HG03039 (cell line): Measurements from ENCODE around the gene CC2D2A.

Source experiments
- ATAC-seq: cut with Tn5 transposase; IDR thresholded peaks from one replicate; pipeline ENCODE4 v1.9.1; 2021; ENCODE audit warnings: mild to moderate bottlenecking, moderate library complexity; ENCODE audit not compliant: unreplicated experiment

Gene CC2D2A

GRCh38 chr4:15459706-15460105 lies 10.0 kb upstream of the CC2D2A start:
- ATAC-seq = no peak

GRCh38 chr4:15466596-15466995 lies 3.1 kb upstream of the CC2D2A start:
- ATAC-seq = no peak

GRCh38 chr4:15470128-15470475 lies 420 bp downstream of the CC2D2A start:
- ATAC-seq = no peak

DNA sequence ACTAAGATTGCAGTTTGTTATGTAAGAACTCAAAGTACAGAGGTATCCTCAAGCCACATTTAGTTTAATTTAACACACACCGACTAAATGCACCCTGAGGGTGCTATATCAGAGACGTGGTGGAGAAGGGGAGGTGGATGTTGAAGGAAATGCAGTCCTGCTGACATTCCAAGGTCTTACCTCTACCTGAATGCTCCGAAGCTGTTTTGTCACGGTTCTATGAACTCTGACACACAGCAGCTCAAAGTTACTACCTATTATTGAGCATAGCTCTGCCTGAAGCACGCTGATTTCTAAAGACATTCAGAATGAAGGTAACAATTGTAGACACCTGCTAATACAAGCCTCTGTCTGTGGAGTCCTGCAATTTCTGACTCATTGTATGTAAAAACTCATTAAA lies 6.7 kb downstream of the CC2D2A start:
- ATAC-seq = no peak

- ATAC-seq = no peak
Observed at GRCh38 chr4:15478724-15479088, 9.0 kb downstream of the CC2D2A start.

- no peak for ATAC-seq
Observed at GRCh38 chr4:15479089-15479912, 9.6 kb downstream of the CC2D2A start.

DNA sequence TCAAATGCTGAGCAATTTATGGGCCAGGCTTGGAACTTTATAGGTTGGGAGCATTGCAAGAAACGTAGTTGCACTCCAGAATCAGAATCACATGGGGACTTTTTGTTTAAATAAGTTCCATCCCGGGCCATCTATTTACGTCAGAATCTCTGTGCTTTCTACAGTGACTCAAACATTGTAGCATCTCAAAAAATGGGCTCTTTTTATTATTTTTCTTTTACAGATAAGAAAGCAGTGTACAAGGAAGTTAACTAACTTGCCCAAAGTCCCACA lies 10.2 kb downstream of the CC2D2A start:
- no peak for ATAC-seq

DNA sequence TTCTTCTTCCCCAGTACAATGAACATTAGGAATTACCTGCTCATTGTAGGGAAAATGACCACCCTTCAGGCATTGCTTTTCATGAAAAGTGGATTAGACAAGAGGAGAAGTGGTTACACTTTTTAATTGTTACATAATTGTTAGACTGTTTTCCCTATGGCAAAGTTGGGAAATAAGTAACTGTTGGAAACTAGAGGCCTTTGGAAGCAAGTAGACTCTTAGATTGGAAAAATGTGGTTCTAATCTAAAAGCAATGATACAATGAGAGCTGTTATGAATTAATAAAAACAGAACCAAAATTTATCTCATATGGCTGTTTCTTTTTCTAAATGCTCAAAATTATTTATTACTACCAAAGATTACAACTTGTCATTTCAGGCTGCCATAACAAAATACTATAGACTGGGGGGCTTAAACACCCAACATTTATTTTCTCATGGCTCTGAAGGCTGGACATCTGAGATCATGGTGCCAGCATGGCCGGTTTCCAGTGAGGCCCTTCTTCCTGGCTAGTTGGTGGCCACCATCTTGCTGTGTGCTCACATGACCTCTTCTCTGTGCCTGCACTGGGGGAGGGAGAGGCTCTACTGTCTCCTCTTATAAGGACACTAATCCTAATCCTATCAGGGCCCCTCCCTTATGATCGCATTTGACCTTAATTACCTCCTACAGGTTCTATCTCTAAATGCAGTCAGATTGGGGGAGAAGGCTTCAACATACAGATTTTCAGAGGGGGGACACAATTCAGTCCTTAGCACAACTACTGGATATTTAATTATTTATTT lies 12.5 kb downstream of the CC2D2A start:
- no peak for ATAC-seq

DNA sequence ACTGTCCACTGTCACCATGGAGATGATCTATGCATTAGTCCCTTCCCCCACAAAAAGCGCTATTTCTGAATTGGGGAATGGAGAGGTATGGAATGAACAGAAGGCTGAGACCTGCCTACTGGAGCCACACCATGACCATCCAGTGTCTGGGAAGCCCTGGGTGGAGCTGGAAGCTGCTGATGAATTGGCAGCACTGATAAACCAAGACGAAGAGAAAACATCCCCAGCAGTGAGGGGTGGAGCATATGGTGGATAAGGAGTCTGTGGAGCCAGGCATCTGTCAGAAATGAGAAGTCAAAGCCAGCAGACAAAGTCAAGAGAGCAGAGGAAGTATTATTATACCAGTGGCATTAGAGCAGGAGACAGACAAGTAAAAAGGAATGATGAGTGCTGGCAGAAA lies 13.2 kb downstream of the CC2D2A start:
- no peak for ATAC-seq

GRCh38 chr4:15488136-15488535 lies 18.5 kb downstream of the CC2D2A start:
- ATAC-seq = no peak

GRCh38 chr4:15488658-15489470 lies 19.2 kb downstream of the CC2D2A start:
- no peak for ATAC-seq

DNA sequence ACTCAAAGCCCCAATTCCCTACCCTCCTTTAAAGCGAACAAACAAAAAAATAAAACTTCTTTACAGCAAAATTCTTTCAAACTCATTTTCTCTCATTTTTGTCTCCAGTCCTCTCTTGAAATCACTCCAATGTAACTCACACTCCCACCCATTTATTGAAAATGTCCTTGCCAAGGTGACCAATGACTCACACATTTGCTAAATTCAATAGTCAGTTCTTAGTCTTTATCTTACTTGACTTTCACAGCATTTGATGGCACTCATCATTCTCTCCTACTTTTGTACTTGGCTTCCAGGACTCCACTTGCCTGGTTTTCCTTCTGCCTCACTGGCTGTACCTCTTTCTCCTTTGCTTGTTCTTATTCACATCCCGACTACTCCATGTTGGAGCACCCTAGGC lies 19.9 kb downstream of the CC2D2A start:
- no peak for ATAC-seq

GRCh38 chr4:15493411-15493810 lies 23.7 kb downstream of the CC2D2A start:
- no peak for ATAC-seq

GRCh38 chr4:15495621-15496020 lies 25.9 kb downstream of the CC2D2A start:
- no peak for ATAC-seq

GRCh38 chr4:15498356-15498755 lies 28.7 kb downstream of the CC2D2A start:
- no peak for ATAC-seq

DNA sequence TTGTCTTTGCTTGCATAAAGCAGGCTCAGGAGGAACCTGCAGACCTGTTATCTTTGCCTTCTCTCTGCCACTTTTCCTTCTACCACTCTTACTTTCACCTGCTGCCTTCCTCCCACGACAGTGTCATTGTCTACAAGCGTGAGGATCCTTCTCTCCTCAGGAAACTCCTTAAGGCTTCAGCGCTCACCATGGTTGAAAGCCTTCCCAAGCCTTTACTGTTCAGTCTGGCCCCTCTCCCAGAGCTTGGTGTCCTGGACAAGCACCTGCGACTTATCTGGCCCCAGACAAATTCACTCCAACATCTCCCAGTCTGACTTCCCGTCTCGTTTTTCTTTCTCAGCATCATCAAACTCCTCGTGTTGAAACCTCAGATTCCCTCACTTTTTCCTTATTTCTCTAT lies 31.0 kb downstream of the CC2D2A start:
- ATAC-seq = no peak

- no peak for ATAC-seq
Observed at GRCh38 chr4:15501941-15502340, 32.3 kb downstream of the CC2D2A start.

DNA sequence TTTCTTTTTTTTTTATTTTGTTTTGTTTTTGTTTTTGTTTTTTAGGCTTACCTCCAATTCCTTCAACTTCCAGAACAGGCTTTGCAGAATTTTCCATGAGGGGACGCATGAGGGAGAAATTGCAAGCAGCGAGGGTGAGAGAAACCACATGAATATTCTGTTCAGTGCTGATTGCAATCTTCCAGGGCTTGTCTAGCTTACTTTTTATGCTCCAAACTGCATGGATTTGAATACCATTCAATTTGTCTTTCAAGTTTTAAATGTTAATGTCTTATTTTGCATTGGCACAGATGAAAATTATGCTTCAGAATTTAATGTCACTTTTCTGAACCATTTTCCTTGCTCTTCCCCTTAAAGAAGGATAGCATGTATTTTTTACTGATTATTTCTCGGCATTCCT lies 32.7 kb downstream of the CC2D2A start:
- ATAC-seq = no peak

DNA sequence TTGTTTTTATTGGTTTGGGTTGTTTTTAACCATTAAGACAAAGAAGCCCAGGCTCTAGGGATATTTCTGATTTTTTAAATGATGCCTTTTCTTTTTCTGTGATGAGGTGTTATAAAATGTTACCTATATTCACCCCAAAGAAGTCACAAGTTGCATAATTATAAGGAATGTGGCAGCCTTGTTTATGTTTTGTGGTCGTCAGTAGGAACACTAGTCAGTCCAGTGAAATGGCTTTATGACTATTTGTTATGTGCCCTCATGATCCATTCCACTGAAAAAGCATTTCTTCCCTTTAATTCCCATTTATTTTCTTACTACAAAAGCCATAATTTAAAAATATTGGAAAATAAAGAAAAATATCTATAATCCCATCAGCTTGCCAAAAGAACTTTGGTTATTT lies 34.4 kb downstream of the CC2D2A start:
- ATAC-seq = no peak

- no peak for ATAC-seq
Observed at GRCh38 chr4:15506464-15506863, 36.8 kb downstream of the CC2D2A start.

- no peak for ATAC-seq
Observed at GRCh38 chr4:15507679-15508078, 38.0 kb downstream of the CC2D2A start.

DNA sequence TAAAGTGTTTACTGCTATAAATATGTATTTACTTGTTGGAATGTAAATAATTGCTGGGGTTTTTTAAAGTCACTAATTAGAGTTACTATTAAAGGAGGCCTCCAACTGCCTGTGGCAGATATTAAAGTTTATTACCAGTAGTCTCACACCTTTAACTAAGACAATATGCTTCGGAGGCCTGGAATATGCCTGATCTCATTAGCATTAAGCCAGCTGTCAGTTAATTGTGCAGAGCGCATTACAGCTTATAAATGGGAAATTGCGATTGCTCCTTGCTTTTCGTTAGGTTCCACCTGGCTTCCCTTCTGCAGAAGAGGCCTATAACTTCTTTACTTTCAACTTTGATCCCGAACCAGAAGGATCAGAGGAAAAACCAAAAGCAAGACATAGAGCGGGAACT lies 41.3 kb downstream of the CC2D2A start:
- no peak for ATAC-seq
